Uterus (tissue), 4 donors: ENCODE results near the gene TTC39B. TPM values are rescaled to one million over a fixed set of nuclear protein-coding genes. Genes with fewer than 3 reads are reported as not detected.

Source experiments
- DNase-seq, 2 donors: peaks; one replicate each; pipeline ENCODE4 v3.0.0-alpha.2; 2019 to 2020
- H3K27ac ChIP-seq, 2 donors: fragments of 200-600 bp; sonication (generic); 1 replicate in 1 of 2; 2 replicates in 1 of 2; pipeline ENCODE4 v1.5.1; 2016 to 2018
- H3K27me3 ChIP-seq, 2 donors: fragments of 200-600 bp; sonication (generic); one replicate each; pipeline ENCODE4 v1.5.1; 2018 to 2019; ENCODE audit warnings: control low read depth in 1 of 2
- H3K36me3 ChIP-seq, 2 donors: fragments of 200-600 bp; sonication (generic); one replicate each; pipeline ENCODE4 v1.5.1; 2019; ENCODE audit warnings: control low read depth in 1 of 2
- H3K4me1 ChIP-seq, 2 donors: fragments of 200-600 bp; sonication (generic); one replicate each; pipeline ENCODE4 v1.5.1; 2018 to 2019; ENCODE audit warnings: control low read depth in 1 of 2
- H3K4me3 ChIP-seq, 2 donors: fragments of 200-600 bp; sonication (generic); 1 replicate in 1 of 2; 2 replicates in 1 of 2; pipeline ENCODE4 v1.5.1; 2018 to 2019; ENCODE audit warnings: mild to moderate bottlenecking in 1 of 2
- H3K9me3 ChIP-seq, 2 donors: fragments of 200-600 bp; sonication (generic); one replicate each; pipeline ENCODE4 v1.5.1; 2019; ENCODE audit warnings: control low read depth in 1 of 2
- CTCF ChIP-seq, 4 experiments: fragments of 200-600 bp in 2 of 4; fragments of 450-650 bp in 2 of 4; sonication (generic) in 2 of 4; IDR thresholded peaks; one replicate each; pipeline ENCODE4 v1.5.1; 2016 to 2019; ENCODE audit warnings: antibody characterized with exemption in 4 of 4, mild to moderate bottlenecking in 2 of 4, moderate library complexity in 1 of 4
- POLR2A ChIP-seq, 2 donors: fragments of 450-650 bp; IDR thresholded peaks; one replicate each; pipeline ENCODE4 v1.6.1; 2016; ENCODE audit warnings: antibody characterized with exemption in 2 of 2, mild to moderate bottlenecking in 1 of 2, moderate library complexity in 1 of 2
- intact Hi-C: fragments of 100-400 bp; cut with DNase I; formaldehyde crosslinking; loops from one replicate; pipeline ENCODE4 v1.15.1; 2023; ENCODE audit warnings: low total_unique reads
- total RNA-seq, 4 donors: library from RNA; depleted of rRNA in 3 of 4; stranded (reverse); fragments of >200 nt in 3 of 4; gene quantifications; one replicate each; pipeline versions ENCODE4 v1.1.0 to v1.2.4, GENCODE V29; 2014 to 2023
- donor health status: DM: yes; HTN: yes; CAD: no.

TTC39B gene
- total RNA-seq, 4 donors from 2014 or later, result 14.1 to 21.9 (median 19.6) TPM

- Histone ChIP-seq H3K27me3 (no peaks in the 10 kb centered on the region), H3K4me1 (no peaks in the 10 kb centered on the region), H3K4me3 (no peak overlapping the region), H3K36me3 (no peaks in the 10 kb centered on the region), H3K9me3 (no peaks in the 10 kb centered on the region), H3K27ac (no peak overlapping the region)
- DNase-seq, result no peak
- TF ChIP-seq CTCF (IDR thresholded peaks at IDR 0.05) (no peak), POLR2A (IDR thresholded peaks at IDR 0.05) (no peak)
- intact Hi-C loops, result no loop called here
Observed at GRCh38 chr9:15349892-15350761, 43.1 kb upstream of the TTC39B start.

GRCh38 chr9:15346837-15347236 lies 39.8 kb upstream of the TTC39B start:
- TF ChIP-seq CTCF (IDR thresholded peaks at IDR 0.05), result no peak
- Histone ChIP-seq H3K27ac (no peak overlapping the region), H3K9me3 (no peaks in the 10 kb centered on the region), H3K36me3 (no peaks in the 10 kb centered on the region), H3K27me3 (no peaks in the 10 kb centered on the region), H3K4me3 (no peak overlapping the region), H3K4me1 (no peaks in the 10 kb centered on the region)
- intact Hi-C loops, result no loop called here
- no peak for DNase-seq

- intact Hi-C loops, result no loop called here
- TF ChIP-seq CTCF (IDR thresholded peaks at IDR 0.05), result no peak
- no peak for TF ChIP-seq POLR2A (IDR thresholded peaks at IDR 0.05)
- no peak overlapping the region for H3K4me3 ChIP-seq
- H3K9me3 ChIP-seq, result no peaks in the 10 kb centered on the region
- no peaks in the 10 kb centered on the region for H3K27me3 ChIP-seq
- H3K27ac ChIP-seq, result no peak overlapping the region
- H3K4me1 ChIP-seq, result no peaks in the 10 kb centered on the region
- DNase-seq, result no peak
- no peaks in the 10 kb centered on the region for H3K36me3 ChIP-seq
Observed at GRCh38 chr9:15344191-15344590, 37.2 kb upstream of the TTC39B start.

GRCh38 chr9:15333376-15333881 lies 26.4 kb upstream of the TTC39B start:
- H3K27me3 ChIP-seq, result no peaks in the 10 kb centered on the region
- no peak overlapping the region for H3K27ac ChIP-seq
- intact Hi-C loops, result no loop called here
- H3K4me1 ChIP-seq, result no peaks in the 10 kb centered on the region
- H3K4me3 ChIP-seq, result no peak overlapping the region
- no peaks in the 10 kb centered on the region for H3K36me3 ChIP-seq
- DNase-seq, result no peak
- TF ChIP-seq CTCF (IDR thresholded peaks at IDR 0.05), result no peak
- TF ChIP-seq POLR2A (IDR thresholded peaks at IDR 0.05), result no peak
- H3K9me3 ChIP-seq, result no peaks in the 10 kb centered on the region

- no peak overlapping the region for H3K27ac ChIP-seq
- H3K27me3 ChIP-seq, result no peaks in the 10 kb centered on the region
- TF ChIP-seq POLR2A (IDR thresholded peaks at IDR 0.05), result no peak
- TF ChIP-seq CTCF (IDR thresholded peaks at IDR 0.05), result no peak
- H3K36me3 ChIP-seq, result no peaks in the 10 kb centered on the region
- no peak overlapping the region for H3K4me3 ChIP-seq
- no peaks in the 10 kb centered on the region for H3K9me3 ChIP-seq
- no peaks in the 10 kb centered on the region for H3K4me1 ChIP-seq
- DNase-seq, result no peak
- intact Hi-C loops, result no loop called here
Observed at GRCh38 chr9:15332939-15333338, 25.9 kb upstream of the TTC39B start.
